Neural cell (in vitro differentiated cells): Measurements from ENCODE around the gene PPP2R2B. TPM values are rescaled to one million over a fixed set of nuclear protein-coding genes. Genes with fewer than 3 reads are reported as not detected.

Source experiments
- H2AFZ ChIP-seq: fragments of 200-600, 300-800 bp; sonication (generic), shearing (Covaris generic); 2 replicates; pipeline ENCODE4 v1.6.0; 2014; ENCODE audit warnings: low read depth, mild to moderate bottlenecking, antibody characterized with exemption, low read length, moderate library complexity
- H3F3A ChIP-seq: fragments of 200-600 bp; shearing (Covaris generic); 2 replicates; pipeline ENCODE4 v1.6.1; 2016; ENCODE audit warnings: mild to moderate bottlenecking, moderate library complexity, mixed read lengths, antibody characterized with exemption, low read length; ENCODE audit not compliant: insufficient read depth, poor library complexity, severe bottlenecking
- H3K27ac ChIP-seq: fragments of 200-600, 300-800 bp; sonication (generic), shearing (Covaris generic); 2 replicates; pipeline ENCODE4 v1.5.1; 2014; ENCODE audit warnings: mild to moderate bottlenecking, low read length, moderate library complexity
- H3K27me3 ChIP-seq: fragments of 300-800, 200-600 bp; sonication (generic), shearing (Covaris generic); 2 replicates; pipeline ENCODE4 v1.6.0; 2014; ENCODE audit warnings: mild to moderate bottlenecking, low read depth, low read length, moderate library complexity; ENCODE audit not compliant: insufficient read depth
- H3K36me3 ChIP-seq: fragments of 300-800, 200-600 bp; sonication (generic), shearing (Covaris generic); 2 replicates; pipeline ENCODE4 v1.5.1; 2014; ENCODE audit warnings: mild to moderate bottlenecking, antibody characterized with exemption, low read length, moderate library complexity; ENCODE audit not compliant: insufficient read depth
- H3K4me2 ChIP-seq: fragments of 300-800, 200-600 bp; sonication (generic), shearing (Covaris generic); 2 replicates; pipeline ENCODE4 v1.6.0; 2014; ENCODE audit warnings: mild to moderate bottlenecking, low read length
- H3K4me3 ChIP-seq: fragments of 300-800, 200-600 bp; sonication (generic), shearing (Covaris generic); 2 replicates; pipeline ENCODE4 v1.5.1; 2014; ENCODE audit warnings: mild to moderate bottlenecking, low read length, moderate library complexity
- H3K79me2 ChIP-seq: fragments of 200-600 bp; shearing (Covaris generic); replicated peaks from 2 replicates; pipeline ENCODE4 v1.6.0; 2014; ENCODE audit warnings: mild to moderate bottlenecking, low read length, moderate library complexity; ENCODE audit not compliant: insufficient read depth
- H3K9ac ChIP-seq: fragments of 300-800, 200-600 bp; sonication (generic), shearing (Covaris generic); 2 replicates; pipeline ENCODE4 v1.6.1; 2016; ENCODE audit warnings: mild to moderate bottlenecking, low read length, mixed read lengths
- H3K9me2 ChIP-seq: fragments of 200-600 bp; shearing (Covaris generic); 2 replicates; pipeline ENCODE4 v1.6.1; 2016; ENCODE audit warnings: mild to moderate bottlenecking, low read length, mixed read lengths; ENCODE audit not compliant: insufficient read depth
- H3K9me3 ChIP-seq: fragments of 200-600, 300-800 bp; sonication (generic), shearing (Covaris generic); 2 replicates; pipeline ENCODE4 v1.6.1; 2016; ENCODE audit warnings: mild to moderate bottlenecking, mixed run types, low read length, moderate library complexity, mixed read lengths
- H4K20me1 ChIP-seq: fragments of 200-600 bp; shearing (Covaris generic); 2 replicates; pipeline ENCODE4 v1.6.1; 2016; ENCODE audit warnings: mild to moderate bottlenecking, mixed run types; ENCODE audit not compliant: insufficient read depth
- CTCF ChIP-seq: fragments of 450-650 bp; IDR thresholded peaks from 2 replicates; pipeline ENCODE4 v1.5.1; 2014; ENCODE audit warnings: antibody characterized with exemption, mild to moderate bottlenecking, moderate library complexity; ENCODE audit not compliant: poor library complexity, severe bottlenecking
- EP300 ChIP-seq: fragments of 450-650 bp; conservative IDR thresholded peaks from 2 replicates; pipeline ENCODE4 v1.6.1; 2014; ENCODE audit warnings: antibody characterized with exemption, mild to moderate bottlenecking, moderate library complexity; ENCODE audit not compliant: poor library complexity, severe bottlenecking
- EZH2 ChIP-seq: fragments of 200-600, 300-800 bp; shearing (Covaris generic), sonication (generic); IDR thresholded peaks from 2 replicates; pipeline ENCODE4 v1.6.1; 2014; ENCODE audit warnings: antibody characterized with exemption, low read length, borderline replicate concordance, mild to moderate bottlenecking; ENCODE audit not compliant: insufficient read depth, poor library complexity, severe bottlenecking
- MXI1 ChIP-seq: fragments of 450-650 bp; conservative IDR thresholded peaks from 2 replicates; pipeline ENCODE4 v1.6.1; 2014; ENCODE audit warnings: antibody characterized with exemption, mild to moderate bottlenecking; ENCODE audit not compliant: poor library complexity, severe bottlenecking
- POLR2AphosphoS5 ChIP-seq: IDR thresholded peaks from 2 replicates; pipeline ENCODE4 v1.6.1; 2012
- RAD21 ChIP-seq: fragments of 450-650 bp; conservative IDR thresholded peaks from 2 replicates; pipeline ENCODE4 v1.6.1; 2014; ENCODE audit warnings: antibody characterized with exemption, mild to moderate bottlenecking, moderate library complexity
- REST ChIP-seq: IDR thresholded peaks from 2 replicates; pipeline ENCODE4 v1.6.1; 2012; ENCODE audit warnings: borderline replicate concordance
- SMC3 ChIP-seq: fragments of 450-650 bp; conservative IDR thresholded peaks from 2 replicates; pipeline ENCODE4 v1.6.1; 2014; ENCODE audit warnings: antibody characterized with exemption, mild to moderate bottlenecking, moderate library complexity; ENCODE audit not compliant: poor library complexity
- TAF1 ChIP-seq: IDR thresholded peaks from 2 replicates; pipeline ENCODE4 v1.6.1; 2012; ENCODE audit warnings: low read depth
- polyA plus RNA-seq: library from polyadenylated mRNA; depleted of rRNA; stranded (reverse); fragments of >200 nt; gene quantifications from 2 replicates; pipeline ENCODE4 v1.2.3, GENCODE V29; 2014

PPP2R2B gene
- polyA plus RNA-seq, 1 donor from 2014 or later, result 250 TPM

- Histone ChIP-seq H3K4me3 (no peak overlapping the region), H3K9me3 (no peaks in the 10 kb centered on the region), H2AFZ (no peak overlapping the region), H3F3A (no peaks in the 10 kb centered on the region), H3K27ac (no peak overlapping the region), H3K27me3 (no peaks in the 10 kb centered on the region), H3K4me2 (no peak overlapping the region), H3K9me2 (no peaks in the 10 kb centered on the region), H4K20me1 (no peaks in the 10 kb centered on the region), H3K9ac (no peak overlapping the region), H3K79me2 (peaks cover 21% of the 10 kb centered on the region), H3K36me3 (peaks cover 5% of the 10 kb centered on the region)
- TF ChIP-seq CTCF, result no peak
- no peak for TF ChIP-seq RAD21
- no peak for TF ChIP-seq POLR2AphosphoS5
- no peak for TF ChIP-seq EP300
- TF ChIP-seq SMC3, result no peak
- no peak for TF ChIP-seq REST
- TF ChIP-seq TAF1, result no peak
- no peak for TF ChIP-seq MXI1
- TF ChIP-seq EZH2, result no peak
These were observed 60.6 kb downstream of the PPP2R2B start for GRCh38 chr5:146817973-146818372.

- Histone ChIP-seq H3K9me3 (no peaks in the 10 kb centered on the region), H4K20me1 (no peaks in the 10 kb centered on the region), H3K4me2 (no peak overlapping the region), H3K9ac (no peak overlapping the region), H3F3A (no peaks in the 10 kb centered on the region), H3K36me3 (peaks cover 5% of the 10 kb centered on the region), H3K27ac (no peak overlapping the region), H3K9me2 (no peaks in the 10 kb centered on the region), H3K79me2 (peaks cover 15% of the 10 kb centered on the region), H3K27me3 (no peaks in the 10 kb centered on the region), H3K4me3 (no peak overlapping the region), H2AFZ (no peak overlapping the region)
- TF ChIP-seq MXI1 (no peak), POLR2AphosphoS5 (peak; percentile 69), SMC3 (no peak), TAF1 (no peak), REST (no peak), RAD21 (no peak), EP300 (peak; percentile 88), EZH2 (no peak), CTCF (no peak)
These were observed 61.7 kb downstream of the PPP2R2B start for GRCh38 chr5:146816775-146817387.
